WI38 (cell line): ENCODE measurements around the gene RBKS.

ENCODE experiments used
- H3K4me3 ChIP-seq: 2 replicates; pipeline ENCODE4 v1.5.1; 2011; ENCODE audit warnings: low read depth, mild to moderate bottlenecking, control low read depth, low read length
- CTCF ChIP-seq: IDR thresholded peaks from 2 replicates; pipeline ENCODE4 v1.5.1; 2012; ENCODE audit warnings: low read depth, mild to moderate bottlenecking, control low read depth, low read length

Gene RBKS

GRCh38 chr2:27903649-27904404, 13.6 kb upstream of the RBKS start:
- no peak overlapping the region for H3K4me3 ChIP-seq
- TF ChIP-seq CTCF = no peak

GRCh38 chr2:27903018-27903417, 12.8 kb upstream of the RBKS start:
- no peak for TF ChIP-seq CTCF
- no peak overlapping the region for H3K4me3 ChIP-seq

DNA sequence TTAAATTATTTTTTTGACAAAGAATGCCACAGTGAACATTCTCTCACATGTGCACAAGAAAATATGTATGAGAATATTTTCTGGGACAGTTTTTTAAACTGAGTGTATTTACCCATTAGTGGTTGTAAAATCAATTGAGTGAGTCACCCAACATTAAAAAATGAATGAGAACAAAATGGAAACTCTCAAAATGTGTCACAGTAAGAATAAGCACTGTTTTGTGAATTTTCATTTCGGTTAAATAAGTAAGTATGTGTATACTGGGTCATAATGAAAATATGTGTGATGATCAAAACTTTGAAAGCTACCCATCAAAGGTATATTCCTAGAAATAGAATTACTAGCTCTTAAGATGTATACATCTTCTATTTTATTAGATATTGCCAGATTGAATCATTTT, 11.9 kb upstream of the RBKS start:
- no peak for TF ChIP-seq CTCF

DNA sequence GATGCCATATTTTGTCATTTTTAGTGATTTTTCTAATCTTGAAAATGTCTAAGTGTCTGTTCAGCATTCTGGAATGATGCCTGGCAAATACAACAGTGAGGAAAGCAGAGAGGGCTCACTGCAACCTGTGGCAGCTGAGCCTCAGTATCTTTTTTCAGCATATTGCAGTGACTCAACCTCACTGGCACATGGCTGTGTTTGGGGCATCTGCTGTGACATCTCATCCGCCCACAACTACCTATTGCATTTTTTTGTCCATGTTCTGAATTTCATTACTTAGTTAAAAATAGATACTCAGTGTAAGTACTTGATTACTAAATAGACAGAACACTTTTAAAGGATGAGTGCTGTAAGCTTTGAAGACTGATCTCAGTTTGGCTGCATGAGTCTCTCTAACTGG, 11.0 kb upstream of the RBKS start:
- H3K4me3 ChIP-seq = no peak overlapping the region
- no peak for TF ChIP-seq CTCF

More for the DNA sequence above, 11.9 kb upstream of the RBKS start:
- no peak overlapping the region for H3K4me3 ChIP-seq

- no peak for TF ChIP-seq CTCF
- H3K4me3 ChIP-seq = no peak overlapping the region
These were observed 7.5 kb upstream of the RBKS start for GRCh38 chr2:27897717-27898116.

DNA sequence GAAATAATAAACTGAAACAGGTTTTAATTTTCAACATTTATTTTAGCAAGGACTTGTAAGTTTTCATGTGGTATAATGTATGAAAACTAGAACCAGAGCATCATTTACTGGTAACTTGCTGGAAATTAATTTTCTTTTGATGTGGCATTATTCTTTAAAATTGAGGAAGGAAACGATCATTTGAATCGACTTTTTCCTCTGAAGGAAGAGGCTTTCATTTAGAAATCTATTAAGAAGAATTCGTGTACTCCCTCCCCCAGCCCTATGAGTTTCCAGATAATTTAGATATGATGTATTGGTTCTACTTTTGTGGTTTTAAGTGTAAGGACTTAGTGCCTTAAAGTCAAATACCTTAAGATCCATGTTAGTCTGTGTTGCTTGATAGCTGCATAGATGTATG, 2.8 kb upstream of the RBKS start:
- H3K4me3 ChIP-seq = no peak overlapping the region
- TF ChIP-seq CTCF = no peak

- TF ChIP-seq CTCF = no peak
- H3K4me3 ChIP-seq = no peak overlapping the region
These were observed 1.5 kb upstream of the RBKS start for GRCh38 chr2:27891673-27892105.
